HepG2 (cell line): ENCODE measurements around the gene ARHGAP33. TPM values are rescaled to one million over a fixed set of nuclear protein-coding genes. Genes with fewer than 3 reads are reported as not detected.

Experiments used
- ATM ChIP-seq: fragments of 450-650 bp; IDR thresholded peaks from 2 replicates; pipeline ENCODE4 v1.7.1; 2017; ENCODE audit warnings: mild to moderate bottlenecking, borderline replicate concordance
- SIN3A ChIP-seq: IDR thresholded peaks from 2 replicates; pipeline ENCODE4 v1.6.1; 2011; ENCODE audit warnings: low read depth, mild to moderate bottlenecking, control low read depth, low read length, borderline replicate concordance
- SIX4 ChIP-seq: sonication (generic); formaldehyde crosslinking; IDR thresholded peaks from 2 replicates; pipeline ENCODE4 v1.4.0; 2020; ENCODE audit warnings: missing genetic modification reagents
- TAF15 ChIP-seq: fragments of 200-400 bp; formaldehyde crosslinking; IDR thresholded peaks from one replicate; pipeline ENCODE4 v1.6.1; 2018; ENCODE audit warnings: mild to moderate bottlenecking, low read depth, low read length; ENCODE audit not compliant: poor library complexity, severe bottlenecking
- TEAD2 ChIP-seq: sonication (generic); formaldehyde crosslinking; IDR thresholded peaks from 2 replicates; pipeline ENCODE4 v1.9.0; 2021; ENCODE audit warnings: missing genetic modification reagents
- ZBTB40 ChIP-seq, 2 experiments: fragments of 450-650 bp in 1 of 2; sonication (generic) in 1 of 2; formaldehyde crosslinking in 1 of 2; IDR thresholded peaks; 2 replicates each; pipeline versions ENCODE4 v1.6.1 to v1.8.0; 2016 to 2022; ENCODE audit warnings: antibody characterized with exemption in 1 of 2, mild to moderate bottlenecking in 1 of 2, missing genetic modification reagents in 1 of 2
- ZFP62 ChIP-seq: sonication (generic); formaldehyde crosslinking; IDR thresholded peaks from 2 replicates; pipeline ENCODE4 v1.4.0; 2020; ENCODE audit warnings: missing genetic modification reagents
- ZNF230 ChIP-seq: sonication (generic); formaldehyde crosslinking; IDR thresholded peaks from 2 replicates; pipeline ENCODE4 v1.4.0; 2020; ENCODE audit warnings: mild to moderate bottlenecking, missing genetic modification reagents
- ZNF432 ChIP-seq: sonication (generic); formaldehyde crosslinking; IDR thresholded peaks from 2 replicates; pipeline ENCODE4 v1.5.0; 2020; ENCODE audit warnings: missing genetic modification reagents, mild to moderate bottlenecking, borderline replicate concordance
- ZNF496 ChIP-seq: sonication (generic); formaldehyde crosslinking; IDR thresholded peaks from 2 replicates; pipeline ENCODE4 v1.8.1; 2023; ENCODE audit warnings: mild to moderate bottlenecking, moderate library complexity, missing genetic modification reagents; ENCODE audit not compliant: insufficient replicate concordance
- ZNF598 ChIP-seq: sonication (generic); formaldehyde crosslinking; IDR thresholded peaks from 2 replicates; pipeline ENCODE4 v1.5.1; 2020; ENCODE audit warnings: mild to moderate bottlenecking, missing genetic modification reagents, borderline replicate concordance
- polyA plus RNA-seq, 8 experiments: library from polyadenylated mRNA; depleted of rRNA in 3 of 8; stranded (reverse) in 7 of 8; unstranded in 1 of 8; fragments of >200 nt; fragmentation: Illumina TruSeq in 4 of 8; extraction: Trizol in 4 of 8; gene quantifications; 2 replicates each; pipeline versions ENCODE4 v1.2.1 to v1.2.3, GENCODE V29; 2011 to 2016; ENCODE audit warnings: low read depth in 4 of 8, missing spikeins in 1 of 8, mixed read lengths in 1 of 8; ENCODE audit not compliant: insufficient read depth in 1 of 8
- total RNA-seq, 5 experiments: library from RNA; depleted of rRNA; stranded (reverse); fragments of >200 nt; fragmentation: Illumina TruSeq; extraction: Trizol; gene quantifications; 2 replicates each; pipeline ENCODE4 v1.2.3, GENCODE V29; 2016; ENCODE audit warnings: low read depth in 1 of 5
- TF ChIP-seq, protein P1 (sequence below): sonication (generic); formaldehyde crosslinking; IDR thresholded peaks from 2 replicates; pipeline ENCODE4 v1.5.0; 2020; ENCODE audit warnings: missing genetic modification reagents
- TF ChIP-seq, protein P2 (sequence below): IDR thresholded peaks from 2 replicates; pipeline ENCODE4 v1.6.1; 2016; ENCODE audit warnings: missing compliant biosample characterization, missing genetic modification reagents, borderline replicate concordance
- TF ChIP-seq, protein P3 (sequence below): sonication (generic); formaldehyde crosslinking; IDR thresholded peaks from 2 replicates; pipeline ENCODE4 v1.8.0; 2022; ENCODE audit warnings: missing genetic modification reagents, mild to moderate bottlenecking, moderate library complexity, borderline replicate concordance

Gene ARHGAP33
- total and polyA plus RNA-seq, 2 of the 13 experiments (the other 11 are each of a cell fraction or from before 2014, with no cell fraction given), result 1.3 to 2.7 TPM

DNA sequence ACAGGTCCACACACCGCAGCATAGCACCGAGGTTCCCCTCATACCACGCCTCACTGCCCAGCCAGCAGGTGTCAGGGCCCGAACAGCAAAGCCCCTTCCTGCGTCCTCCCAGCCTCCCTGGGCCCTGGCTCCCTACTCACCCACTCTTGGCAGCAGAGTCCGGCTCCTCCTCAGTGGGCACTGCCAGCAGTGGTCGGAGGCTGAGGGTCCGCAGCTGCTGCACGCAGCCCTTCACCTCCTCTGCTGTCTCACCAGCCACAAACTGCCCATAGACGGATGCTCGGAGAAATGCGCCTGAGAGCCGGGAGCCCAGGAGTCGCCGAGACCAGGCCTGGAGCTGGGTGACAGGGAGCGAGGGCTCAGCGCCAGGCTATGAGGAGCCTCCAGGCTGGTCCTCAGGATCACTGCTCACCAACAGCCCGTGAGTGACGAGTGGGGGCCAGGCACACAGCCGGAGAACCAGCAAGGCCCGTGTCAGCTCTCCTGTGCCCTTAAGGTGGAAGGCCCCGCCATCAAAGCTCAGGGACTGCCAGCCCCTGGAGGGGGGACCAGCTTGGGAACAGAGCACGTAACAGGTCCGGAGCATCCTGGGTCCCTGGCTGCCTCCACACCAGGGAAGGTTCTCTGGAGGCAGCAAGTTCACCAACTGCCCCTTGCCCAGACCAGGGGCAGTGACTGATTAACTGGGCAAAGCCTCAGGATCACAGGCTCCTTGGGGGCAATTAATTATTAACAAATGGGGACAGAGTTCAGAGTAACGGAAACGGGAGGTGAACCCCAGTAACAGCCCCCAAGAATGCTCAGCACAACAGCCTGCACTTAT, 37.1 kb downstream of the ARHGAP33 start, which contains the start of gene PRODH2 (continued):
- TF ChIP-seq, protein P1, sequence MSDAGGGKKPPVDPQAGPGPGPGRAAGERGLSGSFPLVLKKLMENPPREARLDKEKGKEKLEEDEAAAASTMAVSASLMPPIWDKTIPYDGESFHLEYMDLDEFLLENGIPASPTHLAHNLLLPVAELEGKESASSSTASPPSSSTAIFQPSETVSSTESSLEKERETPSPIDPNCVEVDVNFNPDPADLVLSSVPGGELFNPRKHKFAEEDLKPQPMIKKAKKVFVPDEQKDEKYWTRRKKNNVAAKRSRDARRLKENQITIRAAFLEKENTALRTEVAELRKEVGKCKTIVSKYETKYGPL (CRISPR knock-in tag), result 0 out of 2 replicates have a peak, but pooled peaks have one; percentile 63
- TF ChIP-seq ATM (no peak), ZFP62 (CRISPR knock-in tag) (no peak), ZNF496 (CRISPR knock-in tag) (no peak), ZNF598 (no peak), SIX4 (CRISPR knock-in tag) (no peak), ZBTB40 (IDR thresholded peaks at IDR 0.05) (no peak), ZBTB40 (CRISPR knock-in tag; IDR thresholded peaks at IDR 0.05) (peak; percentile 45; the same call in 1 of the 2 replicates), SIN3A (peak; percentile 62; the same call in 1 of the 2 replicates), TAF15 (peak; percentile 1), ZNF230 (CRISPR knock-in tag) (no peak; the same call in 1 of the 2 replicates), ZNF432 (no peak), TEAD2 (CRISPR knock-in tag) (no peak)
- TF ChIP-seq, protein P2, sequence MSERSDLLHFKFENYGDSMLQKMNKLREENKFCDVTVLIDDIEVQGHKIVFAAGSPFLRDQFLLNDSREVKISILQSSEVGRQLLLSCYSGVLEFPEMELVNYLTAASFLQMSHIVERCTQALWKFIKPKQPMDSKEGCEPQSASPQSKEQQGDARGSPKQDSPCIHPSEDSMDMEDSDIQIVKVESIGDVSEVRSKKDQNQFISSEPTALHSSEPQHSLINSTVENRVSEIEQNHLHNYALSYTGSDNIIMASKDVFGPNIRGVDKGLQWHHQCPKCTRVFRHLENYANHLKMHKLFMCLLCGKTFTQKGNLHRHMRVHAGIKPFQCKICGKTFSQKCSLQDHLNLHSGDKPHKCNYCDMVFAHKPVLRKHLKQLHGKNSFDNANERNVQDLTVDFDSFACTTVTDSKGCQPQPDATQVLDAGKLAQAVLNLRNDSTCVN, result 0 out of 2 replicates have a peak, but pooled peaks have one; percentile 17
- TF ChIP-seq, protein P3, sequence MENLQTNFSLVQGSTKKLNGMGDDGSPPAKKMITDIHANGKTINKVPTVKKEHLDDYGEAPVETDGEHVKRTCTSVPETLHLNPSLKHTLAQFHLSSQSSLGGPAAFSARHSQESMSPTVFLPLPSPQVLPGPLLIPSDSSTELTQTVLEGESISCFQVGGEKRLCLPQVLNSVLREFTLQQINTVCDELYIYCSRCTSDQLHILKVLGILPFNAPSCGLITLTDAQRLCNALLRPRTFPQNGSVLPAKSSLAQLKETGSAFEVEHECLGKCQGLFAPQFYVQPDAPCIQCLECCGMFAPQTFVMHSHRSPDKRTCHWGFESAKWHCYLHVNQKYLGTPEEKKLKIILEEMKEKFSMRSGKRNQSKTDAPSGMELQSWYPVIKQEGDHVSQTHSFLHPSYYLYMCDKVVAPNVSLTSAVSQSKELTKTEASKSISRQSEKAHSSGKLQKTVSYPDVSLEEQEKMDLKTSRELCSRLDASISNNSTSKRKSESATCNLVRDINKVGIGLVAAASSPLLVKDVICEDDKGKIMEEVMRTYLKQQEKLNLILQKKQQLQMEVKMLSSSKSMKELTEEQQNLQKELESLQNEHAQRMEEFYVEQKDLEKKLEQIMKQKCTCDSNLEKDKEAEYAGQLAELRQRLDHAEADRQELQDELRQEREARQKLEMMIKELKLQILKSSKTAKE (CRISPR knock-in tag), result no peak
